ENCODE measurements around the gene MSRB3.

Gene MSRB3

DNA sequence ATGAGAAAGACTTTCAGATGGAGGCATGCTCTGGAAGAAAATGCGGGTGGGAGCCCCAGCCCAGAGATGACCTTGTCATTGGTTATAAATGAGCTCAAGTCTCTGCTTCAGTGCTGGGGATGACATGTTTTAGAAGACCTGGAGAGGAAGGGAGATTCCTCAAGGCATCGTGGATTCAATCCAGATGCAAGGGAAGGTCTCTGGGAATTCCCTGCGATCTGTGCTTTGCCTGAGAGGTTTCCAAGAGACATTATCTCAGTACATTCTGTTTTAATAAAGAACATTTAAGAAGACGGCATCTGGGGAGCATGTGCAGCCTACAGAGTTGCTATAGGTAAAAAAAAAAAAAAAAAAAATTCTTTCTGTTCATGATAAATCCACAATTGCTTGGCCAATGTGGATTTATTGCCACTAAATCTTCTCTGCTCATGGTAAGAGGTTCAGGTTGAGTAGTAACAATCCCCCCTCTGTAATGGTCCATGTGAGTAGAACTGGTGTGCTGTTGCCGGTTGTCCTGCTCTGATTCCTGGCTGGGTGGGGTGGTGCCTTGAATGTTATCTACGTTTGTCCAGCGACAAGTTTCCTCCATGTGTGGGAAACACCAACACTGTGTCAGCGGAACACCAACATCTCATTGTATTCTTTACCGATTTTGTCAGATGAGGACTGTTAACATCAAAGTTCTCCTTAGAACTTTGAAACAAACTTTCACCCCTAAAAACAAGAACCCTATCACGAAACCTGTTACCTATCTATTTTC lies 230.0 kb downstream of the MSRB3 start:
- Mint-ChIP-seq H3K27ac (no peak overlapping the region), H3K9me3 (no peaks in the 10 kb centered on the region), H3K4me3 (no peak overlapping the region), H3K27me3 (peaks cover 4% of the 10 kb centered on the region), H3K36me3 (no peaks in the 10 kb centered on the region), H3K4me1 (no peaks in the 10 kb centered on the region)
- CTCF ChIA-PET: no interaction called here
- no peak for DNase-seq

DNA sequence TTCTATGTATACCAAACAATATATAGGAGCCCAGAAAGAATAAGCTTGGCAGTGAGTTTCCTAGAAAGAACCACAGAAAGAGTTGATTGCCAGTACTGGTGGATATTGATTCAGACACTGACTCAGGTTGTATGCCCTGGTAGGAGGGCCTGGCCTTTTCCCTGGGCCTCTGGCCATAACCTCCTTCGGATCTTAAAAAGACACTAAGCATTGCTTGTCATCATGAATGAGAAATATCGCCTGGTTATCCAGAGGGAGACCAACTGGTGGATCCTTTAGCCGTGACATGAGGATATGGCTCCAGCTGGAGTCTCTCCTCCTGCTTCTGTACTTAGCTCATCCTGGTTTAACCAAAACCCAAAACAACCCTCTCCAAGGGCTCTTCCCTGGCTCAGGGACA lies 231.5 kb downstream of the MSRB3 start:
- H3K4me3 Mint-ChIP-seq: no peak overlapping the region
- no peaks in the 10 kb centered on the region for H3K9me3 Mint-ChIP-seq
- no peaks in the 10 kb centered on the region for H3K36me3 Mint-ChIP-seq
- H3K27me3 Mint-ChIP-seq: peaks cover 4% of the 10 kb centered on the region
- DNase-seq: no peak
- no peak overlapping the region for H3K27ac Mint-ChIP-seq
- CTCF ChIA-PET: no interaction called here
- no peaks in the 10 kb centered on the region for H3K4me1 Mint-ChIP-seq

DNA sequence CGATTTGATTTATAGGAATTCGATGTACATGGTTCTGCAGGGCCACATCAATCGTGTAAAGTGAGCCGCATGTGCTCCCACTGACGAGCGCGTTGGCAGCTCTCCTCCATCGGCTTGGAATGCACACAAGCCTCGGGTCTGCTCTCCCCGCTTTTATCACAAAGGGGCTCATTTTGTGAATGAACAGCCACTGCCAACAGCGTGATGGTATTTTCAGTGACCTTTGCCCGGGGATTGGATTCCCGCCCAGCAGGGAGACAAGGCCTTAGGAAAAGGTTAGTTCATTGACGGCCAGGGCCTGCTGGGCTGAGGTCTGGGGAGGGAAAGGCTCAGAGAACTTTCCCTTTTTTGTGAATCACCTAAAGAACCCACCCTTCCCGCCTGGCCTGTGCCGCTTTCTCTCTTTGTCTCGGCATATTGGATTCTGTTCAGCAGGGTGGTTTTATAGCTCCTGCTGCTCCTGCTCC lies 232.1 kb downstream of the MSRB3 start:
- Mint-ChIP-seq H3K36me3 (no peaks in the 10 kb centered on the region), H3K27me3 (peaks cover 3% of the 10 kb centered on the region), H3K4me3 (no peak overlapping the region), H3K27ac (no peak overlapping the region), H3K9me3 (no peaks in the 10 kb centered on the region), H3K4me1 (no peaks in the 10 kb centered on the region)
- CTCF ChIA-PET: no interaction called here
- DNase-seq: no peak

DNA sequence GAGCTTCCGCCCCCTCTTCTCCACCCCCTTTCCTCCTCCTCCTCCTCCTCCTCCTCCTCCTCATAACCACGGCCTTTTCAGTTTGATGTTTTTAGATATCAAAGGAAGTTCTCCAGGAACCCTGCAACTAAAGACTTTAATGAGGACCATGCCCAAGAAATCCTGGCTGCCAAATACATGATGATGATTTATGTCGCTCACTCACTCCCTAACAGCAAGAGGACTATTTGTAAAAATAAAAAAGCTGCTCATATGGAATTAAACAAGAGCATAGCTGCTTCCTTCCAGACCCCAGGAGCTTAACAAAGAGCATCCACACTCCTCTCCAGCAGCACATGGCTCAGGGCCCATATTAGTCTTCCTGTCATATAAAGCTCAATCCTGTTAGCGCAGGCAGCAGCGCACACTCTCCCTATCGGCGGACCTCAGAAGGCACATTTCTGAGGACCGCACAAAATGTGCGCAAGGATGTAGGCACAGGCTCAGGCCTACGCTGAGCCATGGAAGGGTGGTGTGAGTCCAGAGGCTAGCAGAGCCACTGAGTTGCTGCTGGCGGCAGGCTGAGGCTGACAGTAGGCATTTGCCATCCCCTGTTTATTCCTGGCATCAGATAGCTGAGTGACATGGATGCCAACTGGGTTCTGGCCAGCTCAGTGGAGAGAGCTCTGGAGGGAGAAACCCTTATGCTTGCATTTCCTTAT lies 232.8 kb downstream of the MSRB3 start:
- Mint-ChIP-seq H3K27me3 (no peaks in the 10 kb centered on the region), H3K27ac (no peak overlapping the region), H3K4me1 (no peaks in the 10 kb centered on the region), H3K36me3 (no peaks in the 10 kb centered on the region), H3K4me3 (no peak overlapping the region), H3K9me3 (no peaks in the 10 kb centered on the region)
- DNase-seq: no peak
- CTCF ChIA-PET: interaction anchor here (1.0 kb wide), 1 partner anchor 8 kb away, joined by 3 read pairs; no protein-coding TSS in a partner anchor

DNA sequence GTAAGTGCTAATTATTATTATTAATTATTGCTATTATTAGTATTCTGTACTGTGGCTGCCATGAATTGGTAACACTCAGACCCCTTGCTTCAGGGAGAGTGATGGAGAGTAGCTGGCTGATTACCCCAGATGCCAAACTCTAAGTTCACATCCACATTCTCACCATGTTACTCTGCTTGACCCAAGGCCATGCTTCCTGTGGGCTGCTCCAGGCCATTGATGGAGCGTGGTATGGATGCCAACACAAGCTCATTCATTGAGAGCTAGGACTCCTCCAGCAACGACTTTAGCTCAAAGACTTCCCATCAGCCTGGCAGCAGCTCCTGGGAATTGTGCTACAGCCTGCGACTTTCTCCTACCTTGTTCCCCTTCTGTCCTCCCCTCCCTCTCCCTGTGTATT lies 233.4 kb downstream of the MSRB3 start:
- no peak overlapping the region for H3K27ac Mint-ChIP-seq
- no peak for DNase-seq
- H3K9me3 Mint-ChIP-seq: no peaks in the 10 kb centered on the region
- H3K36me3 Mint-ChIP-seq: no peaks in the 10 kb centered on the region
- no peak overlapping the region for H3K4me3 Mint-ChIP-seq
- no peaks in the 10 kb centered on the region for H3K4me1 Mint-ChIP-seq
- CTCF ChIA-PET: interaction anchor here (1.0 kb wide), 1 partner anchor 9 kb away, joined by 3 read pairs; no protein-coding TSS in a partner anchor
- H3K27me3 Mint-ChIP-seq: no peaks in the 10 kb centered on the region

Data from activated naive CD4-positive, alpha-beta T cell treated with anti-CD3 and anti-CD28 coated beads, Interleukin-2, amount 10 ng/mL, durations not matched to agents 7 days and 5 days (primary cell).